Gastroesophageal sphincter (tissue), 3 donors: Measurements from ENCODE around the gene PAK1.

ENCODE experiments used
- CTCF ChIP-seq, 4 experiments: fragments of 200-600 bp in 2 of 4; fragments of 450-650 bp in 2 of 4; sonication (generic) in 1 of 4; IDR thresholded peaks; one replicate each; pipeline ENCODE4 v1.5.1; 2017 to 2019; ENCODE audit warnings: antibody characterized with exemption in 4 of 4, mild to moderate bottlenecking in 2 of 4, moderate library complexity in 2 of 4
- EP300 ChIP-seq: sonication (generic); formaldehyde crosslinking; IDR thresholded peaks from one replicate; pipeline ENCODE4 v1.6.1; 2017; ENCODE audit warnings: antibody characterized with exemption, mild to moderate bottlenecking
- POLR2A ChIP-seq, 2 donors: fragments of 450-650 bp; IDR thresholded peaks; one replicate each; pipeline ENCODE4 v1.6.1; 2017; ENCODE audit warnings: antibody characterized with exemption in 2 of 2, mild to moderate bottlenecking in 2 of 2, moderate library complexity in 1 of 2
- POLR2AphosphoS5 ChIP-seq: sonication (generic); formaldehyde crosslinking; IDR thresholded peaks from one replicate; pipeline ENCODE4 v1.6.1; 2017; ENCODE audit warnings: antibody characterized with exemption

DNA sequence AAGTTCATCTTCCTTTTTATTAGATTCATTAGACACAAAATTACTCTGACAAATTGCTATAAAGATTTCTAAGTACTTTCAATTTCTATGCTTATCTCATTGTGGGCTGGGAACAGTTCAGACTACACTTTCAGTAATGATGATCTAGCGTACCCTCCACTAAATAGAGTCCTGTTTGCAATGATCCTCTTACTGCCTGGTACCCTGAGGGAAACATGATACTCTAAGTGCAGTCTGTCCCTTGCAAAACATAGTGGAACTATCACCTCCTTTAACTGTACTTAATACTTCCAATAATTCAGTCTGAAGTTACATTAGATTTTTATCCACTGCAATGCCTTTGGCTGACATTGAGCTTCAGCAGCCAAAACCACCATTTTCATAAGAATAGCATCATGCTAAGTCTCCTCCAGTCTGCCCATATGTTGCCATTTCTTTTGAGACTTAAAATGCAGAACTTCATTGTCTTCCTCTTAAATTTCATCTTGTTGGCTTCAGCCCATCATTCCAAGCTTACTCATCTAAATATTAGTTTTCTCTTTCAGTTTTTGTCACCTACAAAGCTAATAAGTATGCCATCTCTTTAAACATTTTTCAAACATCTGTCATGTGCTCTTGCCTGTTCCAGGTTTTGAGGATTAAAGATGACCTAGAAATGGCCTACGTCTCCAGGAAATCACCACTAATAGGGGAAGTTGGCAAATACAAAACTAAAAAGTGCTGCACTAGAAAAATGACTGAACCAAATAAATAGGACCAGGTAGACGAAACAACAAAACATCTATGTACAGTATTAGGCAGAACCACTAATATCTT is 55.5 kb downstream of the PAK1 start:
- TF ChIP-seq CTCF (IDR thresholded peaks at IDR 0.05), result no peak
- TF ChIP-seq POLR2AphosphoS5, result no peak
- TF ChIP-seq EP300, result no peak
- no peak for TF ChIP-seq POLR2A (IDR thresholded peaks at IDR 0.05)
